ENCODE measurements around the gene FRMPD3.

The FRMPD3 gene

GRCh38 chrX:107482046-107482445 is 32.6 kb downstream of the FRMPD3 start:
- DNase-seq, result no peak

DNA sequence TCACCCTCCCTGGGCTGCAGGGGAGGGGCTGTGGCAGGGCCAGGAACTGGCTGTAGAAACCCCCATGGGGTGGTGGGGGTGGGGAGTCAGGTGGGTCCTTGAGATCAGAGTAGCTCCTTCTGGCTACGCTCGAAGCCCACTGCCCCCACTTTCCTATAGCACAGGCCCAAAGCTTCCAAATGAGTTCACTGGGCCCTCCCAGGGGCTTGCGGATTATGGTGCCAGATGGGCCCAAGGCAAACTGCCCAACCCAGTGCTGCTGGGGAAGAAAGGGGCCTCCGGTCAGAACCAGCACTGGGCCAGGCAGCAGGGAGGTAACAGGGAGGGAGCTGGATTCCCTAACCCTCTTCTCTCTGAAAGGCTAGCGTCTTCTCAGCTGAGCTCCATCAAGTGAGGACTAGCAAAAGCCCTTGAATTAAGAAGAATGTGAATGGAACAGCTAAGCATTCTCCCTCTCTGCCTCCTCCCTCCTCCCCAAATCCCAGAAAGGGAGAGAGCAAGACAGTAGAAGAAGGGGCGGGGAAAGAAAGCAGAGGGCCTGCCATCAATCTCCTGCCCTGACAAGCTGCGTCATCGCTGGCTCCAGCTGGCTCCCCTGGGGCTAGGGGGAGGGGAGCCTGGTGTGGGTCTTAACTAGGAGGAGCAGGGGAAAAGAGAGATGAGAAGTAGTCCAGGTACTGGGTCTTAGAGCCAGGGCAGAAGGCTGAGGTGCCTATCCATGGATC is 34.7 kb downstream of the FRMPD3 start:
- DNase-seq, result no peak

DNA sequence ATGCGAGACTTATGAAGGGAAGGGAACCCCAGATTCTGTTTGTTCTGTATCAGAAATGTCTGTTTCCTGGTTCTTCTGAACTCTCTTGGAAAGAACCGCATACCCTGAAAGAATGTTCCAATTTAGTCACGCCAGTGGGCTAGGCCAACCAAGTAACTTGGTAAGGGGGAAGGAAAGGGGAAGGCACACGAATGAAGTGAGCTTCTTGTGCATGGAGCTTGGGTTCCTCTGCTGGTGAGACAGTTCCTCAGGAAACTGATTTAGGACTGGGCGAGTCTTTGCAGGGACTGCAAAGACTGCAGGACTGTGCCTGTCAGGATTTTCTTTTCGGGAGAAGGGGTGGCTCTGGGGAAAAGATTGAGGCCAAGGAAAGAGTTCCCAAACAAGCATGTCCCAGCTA is 35.6 kb downstream of the FRMPD3 start:
- no peak for DNase-seq

- no peak for DNase-seq
Observed at GRCh38 chrX:107493141-107493540, 43.7 kb downstream of the FRMPD3 start.

DNA sequence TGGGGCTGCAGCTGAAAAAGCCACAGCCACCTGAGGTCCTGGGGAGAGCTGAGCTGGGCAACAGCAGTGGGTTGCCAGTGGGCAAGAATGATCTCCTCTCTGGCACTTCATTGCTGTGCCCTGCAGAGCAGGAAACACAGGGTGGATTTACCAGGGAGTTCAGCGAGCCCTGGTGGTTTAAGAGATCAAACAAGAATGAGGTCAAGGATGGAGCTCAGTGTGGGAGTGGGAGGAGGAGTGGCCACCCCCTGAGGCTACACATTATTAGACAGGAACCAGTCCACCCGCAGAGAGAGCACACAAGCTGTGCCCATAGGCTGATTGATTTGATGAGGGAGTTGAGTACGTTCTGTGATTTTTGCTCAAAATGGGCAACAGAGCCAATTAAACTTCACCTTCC is 47.3 kb downstream of the FRMPD3 start:
- DNase-seq, result no peak
